GM21381 (cell line): Measurements from ENCODE around the gene HMGB4.

ENCODE experiments used
- ATAC-seq: cut with Tn5 transposase; IDR thresholded peaks from one replicate; pipeline ENCODE4 v1.9.1; 2021; ENCODE audit warnings: mild to moderate bottlenecking, moderate library complexity; ENCODE audit not compliant: unreplicated experiment

HMGB4 gene

DNA sequence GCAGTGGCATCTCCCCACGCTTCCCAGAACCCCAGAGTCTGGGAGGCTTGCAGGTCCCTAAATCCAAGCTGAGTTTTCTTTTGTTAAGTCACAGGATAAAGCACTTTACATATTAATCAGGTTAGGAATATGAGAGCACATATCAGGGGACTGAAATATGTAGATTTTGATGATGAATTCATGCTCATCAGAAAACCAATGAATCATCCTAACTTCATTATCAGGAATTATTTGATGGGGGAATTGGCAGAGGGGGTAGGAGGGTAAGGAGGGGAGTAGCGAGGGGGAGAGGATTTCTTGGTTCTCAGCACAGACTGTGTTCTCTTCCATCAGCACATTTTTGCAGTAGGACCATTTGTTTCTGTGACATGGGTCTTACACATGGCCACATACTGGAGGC, 32.1 kb downstream of the HMGB4 start:
- ATAC-seq: no peak

- ATAC-seq: no peak
Observed at GRCh38 chr1:33897092-33897725, 33.3 kb downstream of the HMGB4 start.

- no peak for ATAC-seq
Observed at GRCh38 chr1:33898406-33898805, 34.5 kb downstream of the HMGB4 start.

DNA sequence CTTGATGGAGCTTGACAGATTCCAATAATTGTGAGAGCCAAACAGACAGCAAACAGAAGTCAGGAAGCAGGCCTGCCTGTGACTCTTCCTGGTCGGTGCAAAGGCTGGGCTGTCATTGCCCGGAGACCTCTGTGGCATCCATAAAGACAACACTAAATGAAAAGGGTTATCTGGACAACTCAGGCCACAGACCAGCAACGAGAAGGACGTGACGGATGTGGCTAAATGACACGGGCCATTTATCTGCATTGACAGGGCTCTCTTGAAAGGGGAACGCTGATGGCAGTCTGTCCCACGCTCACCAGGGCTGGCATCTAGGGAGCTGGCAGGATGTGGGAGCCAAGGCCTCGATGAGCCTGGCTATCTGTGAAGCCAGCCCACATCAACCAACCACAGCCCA, 35.0 kb downstream of the HMGB4 start:
- no peak for ATAC-seq

GRCh38 chr1:33899746-33900145, 35.9 kb downstream of the HMGB4 start:
- no peak for ATAC-seq

- peak; percentile 68 for ATAC-seq
Observed at GRCh38 chr1:33902486-33903209, 38.8 kb downstream of the HMGB4 start.

- peak; percentile 59 for ATAC-seq
Observed at GRCh38 chr1:33903210-33903589, 39.3 kb downstream of the HMGB4 start.

GRCh38 chr1:33905241-33905640, 41.4 kb downstream of the HMGB4 start:
- no peak for ATAC-seq

GRCh38 chr1:33906156-33906555, 42.3 kb downstream of the HMGB4 start:
- no peak for ATAC-seq

GRCh38 chr1:33908324-33908956, 44.6 kb downstream of the HMGB4 start:
- no peak for ATAC-seq
